H9 (cell line): ENCODE measurements around the gene FAM110C. TPM values are rescaled to one million over a fixed set of nuclear protein-coding genes. Genes with fewer than 3 reads are reported as not detected.
"Not testable (repeated sequence)": the region's sequence is repeated elsewhere in the genome, so short reads cannot be mapped to it uniquely, and the experiment has no call there.

Experiments used
- DNase-seq: peaks from one replicate; pipeline ENCODE4 v3.0.0-alpha.2; 2017
- H2AFZ ChIP-seq: one replicate; pipeline ENCODE4 v1.6.1; 2013; ENCODE audit warnings: mild to moderate bottlenecking, low read length, control low read depth, moderate library complexity
- H2AK5ac ChIP-seq: 2 replicates; pipeline ENCODE4 v1.6.1; 2013; ENCODE audit warnings: low read length, control low read depth, mixed read lengths; ENCODE audit not compliant: insufficient read length
- H2BK120ac ChIP-seq: one replicate; pipeline ENCODE4 v1.6.1; 2013; ENCODE audit warnings: low read depth, mild to moderate bottlenecking, low read length, control low read depth, inconsistent platforms; ENCODE audit not compliant: poor library complexity, severe bottlenecking
- H2BK12ac ChIP-seq: 2 replicates; pipeline ENCODE4 v1.6.1; 2013; ENCODE audit warnings: low read length, control low read depth, mixed read lengths, low read depth; ENCODE audit not compliant: insufficient read length
- H2BK15ac ChIP-seq: 2 replicates; pipeline ENCODE4 v1.6.1; 2013; ENCODE audit warnings: low read depth, low read length, control low read depth
- H2BK20ac ChIP-seq: one replicate; pipeline ENCODE4 v1.6.1; 2013; ENCODE audit warnings: low read depth, mild to moderate bottlenecking, low read length, control low read depth, inconsistent platforms; ENCODE audit not compliant: poor library complexity, severe bottlenecking
- H2BK5ac ChIP-seq: 2 replicates; pipeline ENCODE4 v1.6.1; 2013; ENCODE audit warnings: low read length, control low read depth, mixed read lengths; ENCODE audit not compliant: insufficient read length
- H3K14ac ChIP-seq: 2 replicates; pipeline ENCODE4 v1.6.1; 2013; ENCODE audit warnings: low read length, control low read depth; ENCODE audit not compliant: insufficient read depth
- H3K18ac ChIP-seq: 2 replicates; pipeline ENCODE4 v1.6.1; 2013; ENCODE audit warnings: low read depth, mild to moderate bottlenecking, mixed read lengths, low read length, control low read depth; ENCODE audit not compliant: insufficient read length
- H3K23ac ChIP-seq: 2 replicates; pipeline ENCODE4 v1.6.1; 2013; ENCODE audit warnings: low read length, control low read depth, mixed read lengths, low read depth; ENCODE audit not compliant: insufficient read length
- H3K23me2 ChIP-seq: 2 replicates; pipeline ENCODE4 v1.6.1; 2013; ENCODE audit warnings: low read depth, mild to moderate bottlenecking, mixed read lengths, low read length, control low read depth; ENCODE audit not compliant: insufficient read length, poor library complexity, severe bottlenecking
- H3K27ac ChIP-seq: 2 replicates; pipeline ENCODE4 v1.5.1; 2013; ENCODE audit warnings: low read length, control low read depth, mixed read lengths, low read depth; ENCODE audit not compliant: insufficient read length
- H3K27me3 ChIP-seq: 2 replicates; pipeline ENCODE4 v1.6.1; 2013; ENCODE audit warnings: low read length, control low read depth, inconsistent platforms; ENCODE audit not compliant: insufficient read depth
- H3K4ac ChIP-seq: 2 replicates; pipeline ENCODE4 v1.6.1; 2013; ENCODE audit warnings: low read depth, mild to moderate bottlenecking, control low read depth, inconsistent platforms, low read length, moderate library complexity
- H3K4me1 ChIP-seq: 2 replicates; pipeline ENCODE4 v1.6.1; 2013; ENCODE audit warnings: low read length, control low read depth, inconsistent platforms; ENCODE audit not compliant: insufficient read depth
- H3K4me2 ChIP-seq: 2 replicates; pipeline ENCODE4 v1.6.1; 2013; ENCODE audit warnings: low read length, control low read depth, mixed read lengths; ENCODE audit not compliant: insufficient read length, insufficient read depth
- H3K56ac ChIP-seq: 2 replicates; pipeline ENCODE4 v1.6.1; 2013; ENCODE audit warnings: low read depth, mild to moderate bottlenecking, mixed read lengths, low read length, control low read depth; ENCODE audit not compliant: insufficient read length
- H3K79me1 ChIP-seq: 2 replicates; pipeline ENCODE4 v1.6.1; 2013; ENCODE audit warnings: low read depth, mild to moderate bottlenecking, moderate library complexity, low read length, control low read depth, inconsistent platforms; ENCODE audit not compliant: insufficient read depth, poor library complexity, severe bottlenecking
- H3K79me2 ChIP-seq: 2 replicates; pipeline ENCODE4 v1.6.1; 2013; ENCODE audit warnings: low read length, control low read depth, inconsistent platforms; ENCODE audit not compliant: insufficient read depth
- H3K9ac ChIP-seq: 2 replicates; pipeline ENCODE4 v1.6.1; 2013; ENCODE audit warnings: low read length, control low read depth, mixed read lengths; ENCODE audit not compliant: insufficient read length; ENCODE audit errors: extremely low read depth
- H3K9me3 ChIP-seq: one replicate; pipeline ENCODE4 v1.6.1; 2013; ENCODE audit warnings: low read depth, low read length, inconsistent platforms; ENCODE audit not compliant: control insufficient read depth
- H3T11ph ChIP-seq: one replicate; pipeline ENCODE4 v1.6.1; 2013; ENCODE audit warnings: mild to moderate bottlenecking, low read length, control low read depth, inconsistent platforms
- H4K20me1 ChIP-seq: one replicate; pipeline ENCODE4 v1.6.1; 2013; ENCODE audit not compliant: control insufficient read depth, insufficient read length, insufficient read depth
- H4K5ac ChIP-seq: 2 replicates; pipeline ENCODE4 v1.6.1; 2013; ENCODE audit warnings: low read depth, mild to moderate bottlenecking, mixed read lengths, low read length, control low read depth; ENCODE audit not compliant: insufficient read length
- H4K8ac ChIP-seq: replicated peaks from 2 replicates; pipeline ENCODE4 v1.6.1; 2013; ENCODE audit warnings: low read length, control low read depth, mixed read lengths, low read depth; ENCODE audit not compliant: insufficient read length
- H4K91ac ChIP-seq: 2 replicates; pipeline ENCODE4 v1.6.1; 2013; ENCODE audit warnings: low read depth, mild to moderate bottlenecking, moderate library complexity, mixed read lengths, low read length, control low read depth; ENCODE audit not compliant: insufficient read length
- H3K27ac Mint-ChIP-seq, 3 experiments: 2 replicates in 2 of 3; 3 replicates in 1 of 3; pipeline ENCODE4 v1.8.0; 2020 to 2021; ENCODE audit warnings: mixed read lengths in 3 of 3, mild to moderate bottlenecking in 1 of 3, moderate library complexity in 1 of 3
- H3K27me3 Mint-ChIP-seq: 2 replicates; pipeline ENCODE4 v1.8.0; 2021; ENCODE audit warnings: low read depth, mild to moderate bottlenecking, moderate library complexity, mixed read lengths
- H3K36me3 Mint-ChIP-seq, 3 experiments: 2 replicates in 2 of 3; 3 replicates in 1 of 3; pipeline ENCODE4 v1.8.0; 2020 to 2021; ENCODE audit warnings: low read depth in 3 of 3, mixed read lengths in 3 of 3; ENCODE audit not compliant: insufficient read depth in 1 of 3
- H3K4me1 Mint-ChIP-seq, 2 experiments: 2 replicates each; pipeline ENCODE4 v1.8.0; 2020; ENCODE audit warnings: mixed read lengths in 2 of 2
- H3K4me3 Mint-ChIP-seq, 2 experiments: 2 replicates in 1 of 2; 3 replicates in 1 of 2; pipeline ENCODE4 v1.8.0; 2020 to 2021; ENCODE audit warnings: mild to moderate bottlenecking in 2 of 2, mixed read lengths in 2 of 2, moderate library complexity in 1 of 2
- H3K9me3 Mint-ChIP-seq, 2 experiments: 2 replicates in 1 of 2; 3 replicates in 1 of 2; pipeline ENCODE4 v1.8.0; 2020; ENCODE audit warnings: mild to moderate bottlenecking in 2 of 2, mixed read lengths in 2 of 2, moderate library complexity in 1 of 2
- WGBS: extraction: QIAGEN DNeasy Blood & Tissue Kit; methylation state at CpG from one replicate; pipeline ENCODE4 v1.1.7; 2013; ENCODE audit warnings: missing lambda C conversion rate, low lambda C conversion rate, mixed read lengths; ENCODE audit not compliant: insufficient read length; ENCODE audit errors: extremely low coverage; 5-methylcytosine and 5-hydroxymethylcytosine counted together
- total RNA-seq: library from RNA; stranded (reverse); gene quantifications from 2 replicates; pipeline ENCODE4 v1.2.1, GENCODE V29; 2021

Gene FAM110C
- total RNA-seq, 1 experiment from 2014 or later, result 3.4 TPM

- not testable (repeated sequence) for H3K27ac Mint-ChIP-seq, DNase-seq
Observed at GRCh38 chr2:20259-20658, 26.0 kb downstream of the FAM110C start.

More at GRCh38 chr2:20259-20658, 26.0 kb downstream of the FAM110C start:
- H2BK120ac ChIP-seq, H3K4me1 ChIP-seq, H3K23me2 ChIP-seq, H2BK15ac ChIP-seq, H2BK12ac ChIP-seq, H3K9me3 Mint-ChIP-seq, H4K91ac ChIP-seq, H3K4me3 Mint-ChIP-seq, H2BK20ac ChIP-seq, H3K27ac ChIP-seq, H2AFZ ChIP-seq, H3K9me3 ChIP-seq, H2BK5ac ChIP-seq, H2AK5ac ChIP-seq, H3K36me3 Mint-ChIP-seq, H3K23ac ChIP-seq, H3K79me1 ChIP-seq, H3K27me3 ChIP-seq, H3K18ac ChIP-seq, H3K4ac ChIP-seq, H3K4me2 ChIP-seq, H3K14ac ChIP-seq, H4K5ac ChIP-seq, H4K20me1 ChIP-seq, H4K8ac ChIP-seq, H3K79me2 ChIP-seq, H3K27me3 Mint-ChIP-seq, H3K9ac ChIP-seq, H3T11ph ChIP-seq, H3K56ac ChIP-seq: not testable (repeated sequence)
- WGBS, result no CpG with 5 or more reads among the region's 4 CpGs
- peaks cover 8 to 11% of the 10 kb centered on the region in 2 experiments for H3K4me1 Mint-ChIP-seq
